Ishikawa (cell line): ENCODE measurements around the gene SEC14L3.

Experiments used
- CREB1 ChIP-seq: IDR thresholded peaks from 2 replicates; pipeline ENCODE4 v1.6.1; 2012; ENCODE audit warnings: low read depth
- EP300 ChIP-seq: IDR thresholded peaks from 2 replicates; pipeline ENCODE4 v1.6.1; 2012; ENCODE audit warnings: borderline replicate concordance
- MAX ChIP-seq: IDR thresholded peaks from 2 replicates; pipeline ENCODE4 v1.6.1; 2012
- NFIC ChIP-seq: IDR thresholded peaks from 2 replicates; pipeline ENCODE4 v1.6.1; 2012
- REST ChIP-seq: IDR thresholded peaks from 2 replicates; pipeline ENCODE4 v1.6.1; 2012; ENCODE audit warnings: low read depth, mild to moderate bottlenecking
- TAF1 ChIP-seq: IDR thresholded peaks from 2 replicates; pipeline ENCODE4 v1.6.1; 2012; ENCODE audit warnings: low read depth, mild to moderate bottlenecking
- TEAD4 ChIP-seq: IDR thresholded peaks from 2 replicates; pipeline ENCODE4 v1.6.1; 2012

GRCh38 chr22:30453731-30454510 is 17.9 kb downstream of the SEC14L3 start:
- TF ChIP-seq TEAD4 (no peak), REST (no peak), EP300 (no peak), MAX (no peak), NFIC (no peak), CREB1 (no peak), TAF1 (no peak)
